Sciatic nerve (tissue), 2 donors: ENCODE measurements around the gene PTPN3. TPM values are rescaled to one million over a fixed set of nuclear protein-coding genes. Genes with fewer than 3 reads are reported as not detected.
A peak's percentile ranks its signal among the peaks of the same experiment; 100 is the strongest.

Experiments used
- ATAC-seq: fragments of 200-7000 bp; cut with Tn5 transposase; one replicate; pipeline ENCODE4 v1.9.1; 2020; ENCODE audit warnings: mild to moderate bottlenecking, moderate library complexity
- DNase-seq: peaks from one replicate; pipeline ENCODE4 v3.0.0-alpha.2; 2020; ENCODE audit warnings: low spot score
- intact Hi-C: fragments of 100-400 bp; cut with DNase I; formaldehyde crosslinking; loops from one replicate; pipeline ENCODE4 v1.14.2; 2022
- microRNA-seq: library from miRNA; unstranded; fragments of <30 nt; microRNA quantifications from one replicate; pipeline ENCODE4 v1.2.0, GENCODE V29; 2020
- total RNA-seq: library from RNA; stranded (reverse); fragmentation: NEBNext Ultra II Directional; extraction: Animal tissue kit (Norgen Biotek cat#: 25700); gene quantifications from one replicate; pipeline ENCODE4 v1.2.1, GENCODE V29; 2021
- donor health status: DM: no; HTN: no; CAD: no.
- donor health status: DM: no; HTN: no; CAD: no.

Gene PTPN3
- total RNA-seq, 1 donor from 2014 or later, result 1.0 TPM

DNA sequence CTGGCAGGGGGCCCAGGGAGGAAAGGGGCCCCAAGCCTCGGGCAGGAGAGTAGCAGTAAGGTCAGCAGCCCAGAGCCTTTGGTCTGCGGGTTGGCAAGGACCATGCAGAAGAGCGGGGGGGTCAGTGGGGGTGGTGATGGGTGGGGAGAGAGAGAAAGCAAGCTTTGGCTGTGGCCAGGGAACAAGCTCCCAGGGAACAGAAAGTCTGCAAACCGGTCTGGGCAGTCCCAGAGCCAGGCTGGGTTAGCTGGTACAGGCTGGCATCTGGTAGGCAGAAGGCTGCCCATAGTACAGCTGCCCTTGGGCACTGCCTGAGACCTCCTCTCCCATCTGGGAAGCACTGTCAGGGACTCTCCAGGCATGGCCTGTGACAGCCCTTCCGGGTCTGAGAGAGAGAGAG is 166.8 kb downstream of the PTPN3 start:
- ATAC-seq (peak; percentile 77), DNase-seq (peak; percentile 63)
- intact Hi-C loops, result no loop called here

DNA sequence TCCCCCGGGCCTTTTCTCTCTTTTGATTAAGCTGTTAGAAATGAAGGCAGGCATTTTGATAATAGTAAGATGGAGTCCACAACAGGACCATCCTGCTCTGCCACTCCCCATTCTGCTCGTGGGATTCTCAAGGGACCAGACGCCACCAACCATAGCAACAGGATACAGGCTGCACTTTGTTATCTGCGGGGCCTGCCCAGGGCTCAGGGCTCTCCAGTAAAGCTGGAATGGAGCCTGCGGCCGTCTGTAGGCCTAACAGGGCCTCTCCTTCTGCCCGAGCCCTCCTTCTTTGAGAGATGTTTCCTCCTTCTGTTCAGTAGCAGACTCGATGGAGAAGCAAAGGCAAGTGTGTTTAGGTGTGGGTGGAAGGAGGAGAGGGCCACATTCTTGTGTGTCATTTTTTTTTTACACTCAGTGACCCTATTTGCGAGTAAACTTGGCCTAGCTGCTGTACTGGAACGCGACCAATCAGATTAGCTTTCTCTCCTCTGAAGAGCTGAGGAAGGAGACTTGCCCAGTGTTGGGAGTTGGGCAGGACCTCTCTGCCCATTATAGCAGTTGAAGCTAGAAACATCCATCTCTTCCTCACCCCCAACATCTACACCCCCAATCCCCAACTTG is 168.4 kb downstream of the PTPN3 start:
- intact Hi-C loops, result no loop called here
- peak; percentile 56 for ATAC-seq
- no peak for DNase-seq

DNA sequence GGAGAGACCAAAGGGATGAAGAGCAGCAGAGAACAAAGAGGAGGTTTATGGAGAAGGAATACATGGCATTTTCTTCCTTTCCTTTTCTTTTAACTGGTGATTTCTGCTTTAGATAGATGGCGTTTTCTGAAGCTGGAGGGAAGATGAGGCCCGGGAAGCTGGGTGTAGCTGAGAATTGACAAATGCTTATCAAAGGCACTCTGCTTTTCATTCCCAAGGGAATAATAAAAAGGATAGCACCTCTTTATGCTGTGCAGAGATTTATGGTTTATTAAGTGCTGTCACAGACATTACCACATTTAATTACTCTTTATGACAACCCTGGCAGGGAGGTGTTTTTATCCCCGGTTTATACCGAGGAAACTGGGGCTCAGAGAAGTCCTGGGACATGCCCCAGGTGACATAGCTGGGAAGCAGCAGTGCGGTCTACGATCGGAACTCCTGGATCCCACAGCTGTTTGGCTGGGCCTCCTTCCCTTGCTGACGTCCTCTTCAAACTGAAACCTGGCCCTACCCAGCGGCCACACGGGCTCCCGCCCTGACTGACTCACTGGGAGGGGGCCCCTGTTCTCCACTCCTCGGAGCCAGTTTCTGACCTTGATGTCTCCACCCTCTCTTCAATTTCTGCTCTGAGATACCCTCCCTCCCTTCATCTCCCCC is 169.0 kb downstream of the PTPN3 start:
- peak; percentile 77 for DNase-seq
- ATAC-seq, result peak; percentile 94
- intact Hi-C loops, result no loop called here

Small RNA genes lying within 50 kb of the gene (microRNA-seq; reads per million reads assigned to microRNA genes)
- gene MIR3927, result not detected

Other genes starting within 250 kb of the PTPN3 start
- gene EPB41L4B, start 177.2 kb downstream of the PTPN3 start, total RNA-seq, result 31.8 TPM